ENCODE measurements around the gene SLC7A10. TPM values are rescaled to one million over a fixed set of nuclear protein-coding genes. Genes with fewer than 3 reads are reported as not detected.

SLC7A10 gene
- total RNA-seq, 4 donors from 2014 or later, result not detected

DNA sequence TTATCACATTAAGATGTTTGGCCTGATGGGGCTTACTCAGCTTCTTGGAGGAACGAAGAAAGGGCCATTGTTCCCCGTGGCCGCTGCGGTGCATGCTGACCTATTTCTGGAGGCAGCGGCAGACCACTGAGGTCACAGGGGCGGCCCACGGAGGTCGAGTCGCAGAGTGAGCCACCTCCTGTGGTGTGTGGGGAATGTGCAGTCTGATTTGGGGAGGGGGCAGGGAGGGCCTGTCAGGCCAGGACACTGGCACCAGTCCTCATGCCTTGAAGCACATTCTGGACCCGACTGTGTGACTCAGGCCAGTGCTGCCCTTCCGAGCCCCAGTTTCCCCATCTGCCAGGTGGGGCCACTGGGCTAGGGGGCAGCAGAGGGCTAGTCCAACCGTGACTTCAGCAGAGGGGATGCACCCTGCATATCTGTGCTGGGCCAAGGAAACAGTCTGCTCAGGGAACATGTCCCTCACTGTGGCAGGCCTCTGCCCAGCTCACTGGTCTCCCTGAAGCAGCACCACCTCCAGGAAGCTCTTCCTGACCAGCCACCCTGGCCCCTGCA, 6.3 kb downstream of the SLC7A10 start:
- intact Hi-C loops (cut with DNase I), result no loop called here
- no peak overlapping the region for H3K4me3 ChIP-seq
- H3K9me3 ChIP-seq, result no peaks in the 10 kb centered on the region
- TF ChIP-seq, protein P1, sequence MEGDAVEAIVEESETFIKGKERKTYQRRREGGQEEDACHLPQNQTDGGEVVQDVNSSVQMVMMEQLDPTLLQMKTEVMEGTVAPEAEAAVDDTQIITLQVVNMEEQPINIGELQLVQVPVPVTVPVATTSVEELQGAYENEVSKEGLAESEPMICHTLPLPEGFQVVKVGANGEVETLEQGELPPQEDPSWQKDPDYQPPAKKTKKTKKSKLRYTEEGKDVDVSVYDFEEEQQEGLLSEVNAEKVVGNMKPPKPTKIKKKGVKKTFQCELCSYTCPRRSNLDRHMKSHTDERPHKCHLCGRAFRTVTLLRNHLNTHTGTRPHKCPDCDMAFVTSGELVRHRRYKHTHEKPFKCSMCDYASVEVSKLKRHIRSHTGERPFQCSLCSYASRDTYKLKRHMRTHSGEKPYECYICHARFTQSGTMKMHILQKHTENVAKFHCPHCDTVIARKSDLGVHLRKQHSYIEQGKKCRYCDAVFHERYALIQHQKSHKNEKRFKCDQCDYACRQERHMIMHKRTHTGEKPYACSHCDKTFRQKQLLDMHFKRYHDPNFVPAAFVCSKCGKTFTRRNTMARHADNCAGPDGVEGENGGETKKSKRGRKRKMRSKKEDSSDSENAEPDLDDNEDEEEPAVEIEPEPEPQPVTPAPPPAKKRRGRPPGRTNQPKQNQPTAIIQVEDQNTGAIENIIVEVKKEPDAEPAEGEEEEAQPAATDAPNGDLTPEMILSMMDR (IDR thresholded peaks at IDR 0.05), result no peak
- no peak for TF ChIP-seq POLR2A (IDR thresholded peaks at IDR 0.05)
- H3K27me3 ChIP-seq, result peaks cover 0 to 48% (median 0%) of the 10 kb centered on the region in 4 donors
- 73% methylated on average over 5 of the region's 12 CpGs; no CpG with 5 or more reads in 1 of the 2 donors for WGBS, 2 donors
- H3K4me1 ChIP-seq, result no peaks in the 10 kb centered on the region
- H3K27ac ChIP-seq, result no peak overlapping the region
- DNase-seq, result no peak
- no peaks in the 10 kb centered on the region for H3K36me3 ChIP-seq

DNA sequence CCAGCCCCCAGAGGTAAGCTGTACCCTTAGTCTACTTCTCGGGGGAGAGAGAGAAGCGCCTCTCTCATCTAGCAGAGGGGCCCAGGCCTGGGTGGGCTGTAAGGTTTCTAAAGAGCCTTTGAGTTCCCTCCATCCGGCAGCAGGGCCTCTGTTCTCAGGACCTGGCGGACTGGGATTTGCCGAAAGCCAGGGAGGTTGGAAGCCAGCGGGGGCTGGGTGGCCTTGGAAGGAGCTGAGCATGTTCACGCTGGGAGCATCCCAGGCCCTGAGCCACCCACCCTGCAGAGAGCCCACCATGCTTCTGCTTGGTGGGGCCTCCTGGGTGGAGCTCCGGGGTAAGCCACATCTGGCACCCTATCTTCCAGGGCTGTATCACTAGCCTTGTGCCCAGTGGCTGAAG, 7.8 kb downstream of the SLC7A10 start:
- H3K27me3 ChIP-seq, result peaks cover 0 to 34% (median 0%) of the 10 kb centered on the region in 4 donors
- WGBS, 2 donors, result 80% methylated on average over 1 of the region's 8 CpGs; no CpG with 5 or more reads in 1 of the 2 donors
- no peak overlapping the region for H3K27ac ChIP-seq
- DNase-seq, result no peak
- no peaks in the 10 kb centered on the region for H3K4me1 ChIP-seq
- H3K4me3 ChIP-seq, result no peak overlapping the region
- no peak for TF ChIP-seq POLR2A (IDR thresholded peaks at IDR 0.05)
- TF ChIP-seq, protein P1 (IDR thresholded peaks at IDR 0.05), result no peak
- no peaks in the 10 kb centered on the region for H3K36me3 ChIP-seq
- no peaks in the 10 kb centered on the region for H3K9me3 ChIP-seq
- intact Hi-C loops (cut with DNase I), result no loop called here

DNA sequence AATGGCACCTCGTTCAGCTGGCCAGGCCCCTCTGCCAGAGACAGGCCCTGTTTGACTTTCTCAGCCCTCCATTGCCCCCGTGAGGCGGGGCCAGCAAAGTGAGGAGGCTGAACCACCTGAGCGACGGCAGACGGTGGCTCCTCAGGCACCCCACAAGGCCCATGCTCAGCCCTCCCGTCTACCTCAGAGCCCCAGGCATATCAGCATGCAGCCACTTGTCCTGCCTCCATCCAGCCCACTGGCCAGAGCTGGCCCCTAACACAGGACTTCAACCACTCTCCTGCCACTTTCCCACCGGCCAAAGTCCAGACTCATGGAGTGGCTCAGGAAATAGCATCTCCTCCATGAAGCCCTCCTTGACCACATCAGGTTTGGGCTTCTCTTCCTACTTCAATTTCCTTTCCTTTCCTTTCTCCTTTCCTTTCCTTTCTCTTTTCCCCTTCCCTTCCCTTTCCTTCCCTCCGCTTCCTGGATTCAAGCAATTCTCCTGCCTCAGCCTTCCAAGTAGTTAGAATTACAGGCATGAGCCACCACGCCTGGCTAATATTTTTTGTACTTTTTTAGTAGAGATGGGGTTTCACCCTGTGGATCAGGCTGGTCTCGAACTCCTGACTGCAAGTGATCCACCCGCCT, 9.3 kb downstream of the SLC7A10 start:
- no peak for DNase-seq
- peaks cover 0 to 19% (median 0%) of the 10 kb centered on the region in 4 donors for H3K27me3 ChIP-seq
- no peaks in the 10 kb centered on the region for H3K36me3 ChIP-seq
- WGBS, 2 donors, result 68 to 78% methylated on average over 5 to 6 of the region's 12 CpGs
- no peak overlapping the region for H3K4me3 ChIP-seq
- no peak overlapping the region for H3K27ac ChIP-seq
- intact Hi-C loops (cut with DNase I), result no loop called here
- no peak for TF ChIP-seq POLR2A (IDR thresholded peaks at IDR 0.05)
- TF ChIP-seq, protein P1 (IDR thresholded peaks at IDR 0.05), result no peak
- no peaks in the 10 kb centered on the region for H3K9me3 ChIP-seq
- no peaks in the 10 kb centered on the region for H3K4me1 ChIP-seq

DNA sequence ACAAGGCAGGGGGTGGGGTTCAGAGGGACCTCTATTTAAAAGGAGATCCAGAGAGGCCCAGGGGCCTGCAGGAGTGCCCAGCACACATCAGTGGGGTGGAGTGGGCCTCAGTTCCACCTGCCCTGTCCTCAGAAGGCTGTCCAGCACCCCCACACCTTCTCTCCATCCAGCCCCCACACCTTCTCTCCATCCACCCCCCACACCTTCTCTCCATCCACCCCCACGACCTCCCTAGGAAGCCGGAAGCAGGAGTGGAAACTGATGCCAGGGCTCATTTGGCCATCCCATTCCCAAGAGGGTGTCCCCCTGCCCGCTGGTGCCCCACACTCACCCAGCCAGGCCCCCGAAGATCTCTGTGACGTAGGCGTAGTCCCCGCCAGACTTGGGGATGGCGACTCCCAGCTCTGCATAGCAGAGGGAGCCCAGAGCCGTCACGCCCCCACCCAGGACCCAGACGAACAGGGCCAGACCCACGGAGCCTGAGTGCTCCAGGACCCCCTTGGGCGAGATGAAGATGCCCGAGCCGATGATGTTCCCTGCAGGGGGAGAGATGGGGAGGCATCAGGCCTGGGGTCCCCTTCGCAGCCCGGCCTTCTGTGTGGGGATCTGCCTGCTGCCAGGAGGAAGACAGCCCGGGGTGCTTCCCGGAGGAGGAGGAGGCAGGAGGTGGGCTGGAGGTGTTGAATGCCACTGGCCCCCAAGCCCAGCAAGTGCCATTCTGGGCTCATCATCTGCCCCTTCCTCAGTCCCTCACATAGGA, 10.0 kb downstream of the SLC7A10 start:
- WGBS, 2 donors, result 87 to 100% methylated on average over 1 to 4 of the region's 19 CpGs
- TF ChIP-seq POLR2A (IDR thresholded peaks at IDR 0.05), result no peak
- TF ChIP-seq, protein P1 (IDR thresholded peaks at IDR 0.05), result no peak
- Histone ChIP-seq H3K36me3 (no peaks in the 10 kb centered on the region), H3K9me3 (no peaks in the 10 kb centered on the region), H3K27ac (no peak overlapping the region), H3K4me1 (no peaks in the 10 kb centered on the region), H3K4me3 (no peak overlapping the region), H3K27me3 (peaks cover 0 to 12% (median 0%) of the 10 kb centered on the region in 4 donors)
- intact Hi-C loops (cut with DNase I), result no loop called here
- DNase-seq, result no peak

DNA sequence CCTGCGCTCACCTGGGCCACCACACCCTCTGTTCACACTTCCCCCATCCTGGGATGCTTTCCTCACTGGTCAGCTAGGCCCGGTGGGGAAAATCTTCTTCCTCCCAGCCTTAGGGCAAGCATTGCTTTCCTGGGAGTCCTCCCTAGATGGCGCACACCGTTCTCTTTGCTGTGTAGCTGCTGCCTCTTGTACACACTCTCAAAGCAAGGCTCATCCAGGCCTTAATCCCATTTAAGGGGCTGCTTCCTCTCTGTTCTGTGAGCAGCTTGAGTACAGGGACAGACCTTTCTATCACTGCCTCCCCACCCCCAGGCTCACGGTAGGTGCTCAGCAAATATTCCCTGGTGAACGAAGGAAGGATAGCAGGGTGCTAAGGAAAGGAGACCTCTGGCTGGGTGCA, 11.1 kb downstream of the SLC7A10 start:
- Histone ChIP-seq H3K9me3 (no peaks in the 10 kb centered on the region), H3K36me3 (no peaks in the 10 kb centered on the region), H3K27me3 (peaks cover 0 to 4% (median 0%) of the 10 kb centered on the region in 4 donors), H3K4me3 (no peak overlapping the region), H3K4me1 (no peaks in the 10 kb centered on the region), H3K27ac (no peak overlapping the region)
- intact Hi-C loops (cut with DNase I), result no loop called here
- TF ChIP-seq, protein P1 (IDR thresholded peaks at IDR 0.05), result no peak
- no peak for TF ChIP-seq POLR2A (IDR thresholded peaks at IDR 0.05)
- DNase-seq, result no peak
- 33 to 54% methylated on average over 5 of the region's 6 CpGs for WGBS, 2 donors

Data from esophagus squamous epithelium (tissue), 5 donors.